ENCODE data around the gene MYRF. TPM values are rescaled to one million over a fixed set of nuclear protein-coding genes. Genes with fewer than 3 reads are reported as not detected.

Gene MYRF
- total RNA-seq, 1 donor from 2014 or later = 117 TPM

- TF ChIP-seq CTCF (IDR thresholded peaks at IDR 0.05; ENCODE audit: unreplicated experiment) = no peak
- H3K27ac Mint-ChIP-seq = peak overlapping the region; percentile 82
- peak overlapping the region; percentile 90 for H3K4me3 Mint-ChIP-seq (ENCODE audit: low read depth)
- DNase-seq (ENCODE audit: low spot score, unreplicated experiment) = no peak
- no peaks in the 10 kb centered on the region for H3K36me3 Mint-ChIP-seq (ENCODE audit: insufficient read depth)
- peaks cover 4% of the 10 kb centered on the region for H3K27me3 Mint-ChIP-seq
- H3K4me1 Mint-ChIP-seq (ENCODE audit: low read depth) = peaks cover 60% of the 10 kb centered on the region
- no peaks in the 10 kb centered on the region for H3K9me3 Mint-ChIP-seq (ENCODE audit: low read depth)
These were observed 587 bp downstream of the MYRF start for GRCh38 chr11:61752925-61753521.

GRCh38 chr11:61753672-61754071, 1.2 kb downstream of the MYRF start:
- Mint-ChIP-seq H3K27ac (peak overlapping the region; percentile 82), H3K27me3 (peaks cover 4% of the 10 kb centered on the region), H3K36me3 (ENCODE audit: insufficient read depth) (no peaks in the 10 kb centered on the region)

GRCh38 chr11:61754534-61755482, 2.4 kb downstream of the MYRF start:
- TF ChIP-seq CTCF (IDR thresholded peaks at IDR 0.05; ENCODE audit: unreplicated experiment) = no peak
- peaks cover 4% of the 10 kb centered on the region for H3K27me3 Mint-ChIP-seq
- H3K27ac Mint-ChIP-seq = peak overlapping the region; percentile 95
- H3K4me3 Mint-ChIP-seq (ENCODE audit: low read depth) = peak overlapping the region; percentile 90
- no peaks in the 10 kb centered on the region for H3K9me3 Mint-ChIP-seq (ENCODE audit: low read depth)
- no peaks in the 10 kb centered on the region for H3K36me3 Mint-ChIP-seq (ENCODE audit: insufficient read depth)
- DNase-seq (ENCODE audit: low spot score, unreplicated experiment) = peak; percentile 37
- H3K4me1 Mint-ChIP-seq (ENCODE audit: low read depth) = peaks cover 58% of the 10 kb centered on the region

More at GRCh38 chr11:61753672-61754071, 1.2 kb downstream of the MYRF start:
- Mint-ChIP-seq H3K4me3 (ENCODE audit: low read depth) (peak overlapping the region; percentile 90), H3K9me3 (ENCODE audit: low read depth) (no peaks in the 10 kb centered on the region), H3K4me1 (ENCODE audit: low read depth) (peaks cover 58% of the 10 kb centered on the region)
- TF ChIP-seq CTCF (IDR thresholded peaks at IDR 0.05; ENCODE audit: unreplicated experiment) = no peak
- no peak for DNase-seq (ENCODE audit: low spot score, unreplicated experiment)

GRCh38 chr11:61756147-61756451, 3.7 kb downstream of the MYRF start:
- Mint-ChIP-seq H3K4me1 (ENCODE audit: low read depth) (peaks cover 59% of the 10 kb centered on the region), H3K27ac (peak overlapping the region; percentile 95), H3K27me3 (peaks cover 2% of the 10 kb centered on the region), H3K4me3 (ENCODE audit: low read depth) (peak overlapping the region; percentile 59), H3K9me3 (ENCODE audit: low read depth) (no peaks in the 10 kb centered on the region), H3K36me3 (ENCODE audit: insufficient read depth) (no peaks in the 10 kb centered on the region)
- DNase-seq (ENCODE audit: low spot score, unreplicated experiment) = no peak
- no peak for TF ChIP-seq CTCF (IDR thresholded peaks at IDR 0.05; ENCODE audit: unreplicated experiment)

- Mint-ChIP-seq H3K4me3 (ENCODE audit: low read depth) (peak overlapping the region; percentile 59), H3K27ac (peak overlapping the region; percentile 95), H3K4me1 (ENCODE audit: low read depth) (peaks cover 60% of the 10 kb centered on the region), H3K36me3 (ENCODE audit: insufficient read depth) (no peaks in the 10 kb centered on the region), H3K27me3 (no peaks in the 10 kb centered on the region), H3K9me3 (ENCODE audit: low read depth) (no peaks in the 10 kb centered on the region)
- TF ChIP-seq CTCF (IDR thresholded peaks at IDR 0.05; ENCODE audit: unreplicated experiment) = no peak
- DNase-seq (ENCODE audit: low spot score, unreplicated experiment) = peak; percentile 43
These were observed 4.2 kb downstream of the MYRF start for GRCh38 chr11:61756452-61757212.

Measured in progenitor cell of endocrine pancreas (in vitro differentiated cells).